H1 (cell line): Measurements from ENCODE around the gene CUEDC2. TPM values are rescaled to one million over a fixed set of nuclear protein-coding genes. Genes with fewer than 3 reads are reported as not detected.

ENCODE experiments used
- CTCF ChIA-PET: fragments of 300-600 bp; sonication (Branson Sonifier 250); formaldehyde crosslinking; loops from one replicate; lab custom pipeline; 2021; ENCODE audit not compliant: partially characterized antibody; lab: Charles Lee
- POLR2A ChIA-PET: fragments of 300-600 bp; sonication (Branson Sonifier 250); formaldehyde crosslinking; loops from one replicate; lab custom pipeline; 2021; ENCODE audit warnings: inconsistent platforms; ENCODE audit not compliant: partially characterized antibody; lab: Charles Lee
- DNase-seq, 2 experiments: peaks; one replicate each; pipeline versions ENCODE4 v3.0.0 to v3.0.0-alpha.2; 2010 to 2022; ENCODE audit warnings: low spot score in 2 of 2, low read depth in 1 of 2, mixed read lengths in 1 of 2
- FAIRE-seq: peaks from 2 replicates; lab custom pipeline; 2011; peaks lifted over from hg19 to GRCh38; lab: Jason Lieb, UNC
- H2AFZ ChIP-seq: 2 replicates; pipeline ENCODE4 v1.8.1; 2012; ENCODE audit warnings: low read length, inconsistent platforms
- H2AK5ac ChIP-seq: 2 replicates; pipeline ENCODE4 v1.6.1; 2013; ENCODE audit warnings: low read depth, low read length
- H2BK120ac ChIP-seq: replicated peaks from 2 replicates; pipeline ENCODE3; 2013; ENCODE audit warnings: low read depth, low read length, inconsistent platforms
- H2BK12ac ChIP-seq: 2 replicates; pipeline ENCODE4 v1.6.1; 2013; ENCODE audit warnings: low read depth, low read length
- H2BK15ac ChIP-seq: 2 replicates; pipeline ENCODE4 v1.6.1; 2013; ENCODE audit warnings: low read length
- H2BK20ac ChIP-seq: 2 replicates; pipeline ENCODE4 v1.6.1; 2013; ENCODE audit warnings: low read length
- H2BK5ac ChIP-seq: 2 replicates; pipeline ENCODE4 v1.6.1; 2013; ENCODE audit warnings: low read depth, low read length
- H3K14ac ChIP-seq: 2 replicates; pipeline ENCODE4 v1.6.1; 2013; ENCODE audit warnings: inconsistent platforms; ENCODE audit not compliant: insufficient read length
- H3K18ac ChIP-seq: 2 replicates; pipeline ENCODE4 v1.6.1; 2013; ENCODE audit warnings: low read length; ENCODE audit errors: extremely low read depth
- H3K23ac ChIP-seq: 2 replicates; pipeline ENCODE4 v1.6.1; 2013; ENCODE audit warnings: inconsistent platforms; ENCODE audit not compliant: insufficient read length
- H3K23me2 ChIP-seq: 2 replicates; pipeline ENCODE4 v1.6.1; 2013; ENCODE audit warnings: low read depth, low read length
- H3K27ac ChIP-seq: 2 replicates; pipeline ENCODE4 v1.6.1; 2011; ENCODE audit warnings: low read depth, low read length, inconsistent platforms
- H3K27me3 ChIP-seq, 4 experiments: replicated peaks in 1 of 4; 1 replicate in 1 of 4; 2 replicates in 3 of 4; pipeline versions ENCODE4 v1.6.1 to v1.8.1; 2011 to 2013; ENCODE audit warnings: low read length in 3 of 4, mild to moderate bottlenecking in 3 of 4, inconsistent platforms in 2 of 4, mixed read lengths in 2 of 4, moderate library complexity in 1 of 4; ENCODE audit not compliant: control insufficient read depth in 3 of 4, insufficient read depth in 3 of 4; ENCODE audit errors: extremely low read depth in 1 of 4
- H3K36me3 ChIP-seq, 4 experiments: 2 replicates each; pipeline versions ENCODE4 v1.6.1 to v1.8.1; 2011 to 2013; ENCODE audit warnings: mild to moderate bottlenecking in 4 of 4, low read length in 3 of 4, moderate library complexity in 2 of 4, control low read depth in 1 of 4, inconsistent platforms in 1 of 4; ENCODE audit not compliant: insufficient read depth in 4 of 4, control insufficient read depth in 2 of 4
- H3K4ac ChIP-seq: replicated peaks from 2 replicates; pipeline ENCODE3; 2013; ENCODE audit warnings: low read length, low read depth, mixed read lengths, inconsistent platforms; ENCODE audit not compliant: insufficient read length
- H3K4me1 ChIP-seq, 4 experiments: replicated peaks in 1 of 4; 1 replicate in 1 of 4; 2 replicates in 3 of 4; pipeline versions ENCODE4 v1.6.1 to v1.8.1; 2011 to 2013; ENCODE audit warnings: low read length in 3 of 4, inconsistent platforms in 2 of 4, mixed read lengths in 1 of 4; ENCODE audit not compliant: insufficient read depth in 4 of 4, control insufficient read depth in 3 of 4
- H3K4me2 ChIP-seq, 2 experiments: 2 replicates each; pipeline versions ENCODE4 v1.6.1 to v1.8.1; 2011 to 2013; ENCODE audit warnings: low read depth in 2 of 2, low read length in 2 of 2, control low read depth in 1 of 2, inconsistent platforms in 1 of 2, mild to moderate bottlenecking in 1 of 2; ENCODE audit not compliant: insufficient read depth in 1 of 2
- H3K4me3 ChIP-seq, 4 experiments: fragments of 200-600, 300-600 bp in 1 of 4; sonication (generic), shearing (Covaris generic), sonication (Bioruptor Twin) in 1 of 4; 2 replicates each; pipeline versions ENCODE4 v1.5.1 to v1.8.1; 2011 to 2016; ENCODE audit warnings: low read length in 4 of 4, low read depth in 3 of 4, control low read depth in 2 of 4, inconsistent platforms in 2 of 4, mild to moderate bottlenecking in 2 of 4, mixed read lengths in 1 of 4, moderate library complexity in 1 of 4; ENCODE audit not compliant: insufficient read depth in 2 of 4; ENCODE audit errors: extremely low read depth in 1 of 4
- H3K56ac ChIP-seq: replicated peaks from 2 replicates; pipeline ENCODE3; 2013; ENCODE audit warnings: low read depth, mild to moderate bottlenecking, mixed read lengths, low read length, inconsistent platforms; ENCODE audit not compliant: insufficient read length
- H3K79me1 ChIP-seq: 2 replicates; pipeline ENCODE4 v1.6.1; 2013; ENCODE audit warnings: low read depth, low read length, control low read depth
- H3K79me2 ChIP-seq, 2 experiments: 2 replicates each; pipeline versions ENCODE4 v1.6.1 to v1.8.1; 2012 to 2013; ENCODE audit warnings: low read length in 2 of 2, mild to moderate bottlenecking in 2 of 2, inconsistent platforms in 1 of 2; ENCODE audit not compliant: insufficient read depth in 2 of 2, control insufficient read depth in 1 of 2
- H3K9ac ChIP-seq, 4 experiments: replicated peaks in 1 of 4; 1 replicate in 1 of 4; 2 replicates in 3 of 4; pipeline versions ENCODE4 v1.6.1 to v1.8.1; 2011 to 2013; ENCODE audit warnings: low read depth in 3 of 4, low read length in 3 of 4, control low read depth in 2 of 4, mild to moderate bottlenecking in 2 of 4, moderate library complexity in 2 of 4, inconsistent platforms in 1 of 4; ENCODE audit errors: extremely low read depth in 1 of 4
- H3K9me3 ChIP-seq, 2 experiments: 2 replicates each; pipeline versions ENCODE4 v1.6.1 to v1.8.1; 2012 to 2013; ENCODE audit warnings: mild to moderate bottlenecking in 2 of 2, moderate library complexity in 2 of 2, control low read depth in 1 of 2, inconsistent platforms in 1 of 2, low read depth in 1 of 2, low read length in 1 of 2, mixed read lengths in 1 of 2; ENCODE audit not compliant: insufficient read depth in 2 of 2
- H4K20me1 ChIP-seq, 2 experiments: replicated peaks in 1 of 2; 2 replicates each; pipeline versions ENCODE3 to v1.8.1; 2011 to 2013; ENCODE audit warnings: inconsistent platforms in 2 of 2, low read length in 2 of 2, mild to moderate bottlenecking in 1 of 2; ENCODE audit not compliant: insufficient read depth in 2 of 2, control insufficient read depth in 1 of 2
- H4K5ac ChIP-seq: 2 replicates; pipeline ENCODE4 v1.6.1; 2013; ENCODE audit warnings: low read length, low read depth, mixed read lengths, inconsistent platforms; ENCODE audit not compliant: insufficient read length
- H4K8ac ChIP-seq: 2 replicates; pipeline ENCODE4 v1.8.0; 2013; ENCODE audit warnings: mild to moderate bottlenecking, moderate library complexity, low read length, inconsistent platforms; ENCODE audit not compliant: insufficient read depth; ENCODE audit errors: extremely low read depth
- H4K91ac ChIP-seq: replicated peaks from 2 replicates; pipeline ENCODE3; 2013; ENCODE audit warnings: low read length, mixed read lengths, inconsistent platforms; ENCODE audit not compliant: insufficient read length
- CHD2 ChIP-seq: IDR thresholded peaks from 2 replicates; pipeline ENCODE4 v1.6.1; 2012; ENCODE audit warnings: low read length, improper control_type of control experiment
- JUND ChIP-seq: IDR thresholded peaks from 2 replicates; pipeline ENCODE4 v1.6.1; 2011; ENCODE audit warnings: mild to moderate bottlenecking, improper control_type of control experiment, low read length
- RAD21 ChIP-seq, 2 experiments: IDR thresholded peaks in 1 of 2; conservative IDR thresholded peaks in 1 of 2; 2 replicates each; pipeline ENCODE4 v1.6.1; 2011; ENCODE audit warnings: low read depth in 2 of 2, low read length in 2 of 2, improper control_type of control experiment in 1 of 2, inconsistent platforms in 1 of 2, mild to moderate bottlenecking in 1 of 2, moderate library complexity in 1 of 2
- RXRA ChIP-seq: IDR thresholded peaks from 2 replicates; pipeline ENCODE4 v1.6.1; 2011; ENCODE audit warnings: low read depth, mild to moderate bottlenecking, low read length, moderate library complexity; ENCODE audit not compliant: insufficient read depth
- SAP30 ChIP-seq: fragments of 300-600 bp; sonication (generic); IDR thresholded peaks from 2 replicates; pipeline ENCODE4 v1.7.1; 2012; ENCODE audit warnings: low read length, moderate library complexity, mild to moderate bottlenecking, inconsistent platforms; ENCODE audit not compliant: insufficient read depth, insufficient replicate concordance
- SIN3A ChIP-seq, 2 experiments: IDR thresholded peaks in 1 of 2; conservative IDR thresholded peaks in 1 of 2; 2 replicates each; pipeline ENCODE4 v1.6.1; 2011 to 2012; ENCODE audit warnings: low read length in 2 of 2, improper control_type of control experiment in 1 of 2, low read depth in 1 of 2, mild to moderate bottlenecking in 1 of 2
- SIX5 ChIP-seq: IDR thresholded peaks from 2 replicates; pipeline ENCODE4 v1.6.1; 2011; ENCODE audit warnings: mild to moderate bottlenecking, low read depth, low read length
- SP4 ChIP-seq: IDR thresholded peaks from 2 replicates; pipeline ENCODE4 v1.6.1; 2012; ENCODE audit warnings: low read length, inconsistent platforms
- SRF ChIP-seq: IDR thresholded peaks from 2 replicates; pipeline ENCODE4 v1.6.1; 2011; ENCODE audit warnings: mild to moderate bottlenecking, low read depth, low read length, moderate library complexity
- TAF7 ChIP-seq: optimal IDR thresholded peaks from 2 replicates; pipeline ENCODE3; 2011; ENCODE audit warnings: low read depth, mild to moderate bottlenecking, inconsistent platforms, low read length, moderate library complexity, borderline replicate concordance
- TCF12 ChIP-seq: IDR thresholded peaks from 2 replicates; pipeline ENCODE4 v1.6.1; 2011; ENCODE audit warnings: low read depth, mild to moderate bottlenecking, low read length
- WGBS, 2 experiments: shearing (Covaris generic) in 1 of 2; methylation state at CpG; one replicate each; pipeline versions ENCODE4 v1.1.6 to v1.1.7; 2013 to 2015; ENCODE audit warnings: low lambda C conversion rate in 2 of 2, mixed read lengths in 2 of 2, inconsistent platforms in 1 of 2, low coverage in 1 of 2, missing lambda C conversion rate in 1 of 2; ENCODE audit not compliant: insufficient replicate concordance in 2 of 2, insufficient coverage in 1 of 2, insufficient read length in 1 of 2; ENCODE audit errors: extremely low coverage in 1 of 2, missing lambda C conversion rate in 1 of 2; 5-methylcytosine and 5-hydroxymethylcytosine counted together
- polyA plus RNA-seq, 7 experiments: library from polyadenylated mRNA; depleted of rRNA in 3 of 7; stranded (reverse) in 5 of 7; unstranded in 2 of 7; fragments of >200 nt in 5 of 7; fragments of 200-250 nt in 2 of 7; gene quantifications; 1 replicate in 5 of 7; 2 replicates in 1 of 7; 4 replicates in 1 of 7; pipeline versions ENCODE4 v1.2.1 to v1.2.3, GENCODE V29; 2011 to 2013; ENCODE audit warnings: missing spikeins in 2 of 7, mixed read lengths in 2 of 7
- total RNA-seq: library from RNA; stranded (reverse); fragmentation: NEBNext Ultra II Directional; extraction: Animal tissue kit (Norgen Biotek cat#: 25700); gene quantifications from 2 replicates; pipeline ENCODE4 v1.2.1, GENCODE V29; 2021

CUEDC2 gene
- total and polyA plus RNA-seq, 2 of the 8 experiments (the other 6 are each of a cell fraction or from before 2014, with no cell fraction given) = 41.7 to 55.2 TPM

GRCh38 chr10:102407425-102408130 is 24.8 kb downstream of the CUEDC2 start:
- Histone ChIP-seq H3K4ac (no peak overlapping the region), H4K20me1 (peaks cover 0 to 8% of the 10 kb centered on the region in 2 experiments), H4K8ac (no peak overlapping the region), H3K4me2 (no peak overlapping the region; a peak in 1 of 4 replicates), H3K4me1 (peaks cover 6 to 28% (median 19%) of the 10 kb centered on the region in 4 experiments), H2BK12ac (0 out of 2 replicates have a peak overlapping the region, but pooled peaks have one; percentile 85), H2AK5ac (peak overlapping the region; percentile 96; the same call in 1 of the 2 replicates), H3K9me3 (no peaks in the 10 kb centered on the region), H2BK120ac (no peak overlapping the region), H3K36me3 (no peaks in the 10 kb centered on the region; a peak in 1 of 8 replicates), H3K4me3 (no peak overlapping the region), H4K91ac (peak overlapping the region; percentile 46), H3K23ac (no peak overlapping the region), H2BK15ac (peak overlapping the region; percentile 99), H3K79me1 (no peaks in the 10 kb centered on the region), H3K27me3 (peaks cover 17 to 52% (median 50%) of the 10 kb centered on the region in 4 experiments), H3K14ac (no peak overlapping the region), H3K79me2 (no peaks in the 10 kb centered on the region), H3K27ac (no peak overlapping the region), H3K23me2 (peaks cover 26% of the 10 kb centered on the region), H2BK5ac (0 out of 2 replicates have a peak overlapping the region, but pooled peaks have one; percentile 44)
- CTCF ChIA-PET = interaction anchor here (0.9 to 16.4 kb wide), 4 partner anchors 12 to 176 kb away, joined by 5 to 184 read pairs (median 44); partner anchors contain the start of genes ELOVL3 and NFKB2
- POLR2A ChIA-PET = interaction anchor here (0.6 to 5.9 kb wide), 4 partner anchors 9 to 256 kb away, joined by 3 to 33 read pairs (median 6); partner anchors contain the start of genes FBXL15, NFKB2 and NOLC1
- DNase-seq (no peak), FAIRE-seq (no peak)
- WGBS, 2 experiments = 85% methylated on average over 13 of the region's 13 CpGs; no CpG with 5 or more reads in 1 of the 2 experiments
- TF ChIP-seq SIX5 = no peak
- TF ChIP-seq JUND = no peak
- no peak for TF ChIP-seq SP4
- no peak for TF ChIP-seq TCF12
- no peak for TF ChIP-seq CHD2
- no peak for TF ChIP-seq SRF
- TF ChIP-seq SIN3A (conservative IDR thresholded peaks at IDR 0.05 in 1 of 2, IDR thresholded peaks at IDR 0.05 in 1 of 2; ENCODE audit: low read depth in 1 of 2, low read length in 2 of 2) = no peak
- TF ChIP-seq RXRA = no peak
- TF ChIP-seq SAP30 = no peak
- TF ChIP-seq RAD21 (IDR thresholded peaks at IDR 0.05 in 1 of 2, conservative IDR thresholded peaks at IDR 0.05 in 1 of 2; ENCODE audit: low read depth in 2 of 2, low read length in 2 of 2) = no peak
- TF ChIP-seq TAF7 = no peak
- TF ChIP-seq, all 59 proteins: peak for 0
- Histone ChIP-seq H4K5ac (no peak overlapping the region), H3K9ac (no peak overlapping the region), H3K56ac (no peak overlapping the region), H2BK20ac (no peak overlapping the region), H2AFZ (no peak overlapping the region), H3K18ac (no peak overlapping the region)
